Measurements from ENCODE around the gene SRSF11. TPM values are rescaled to one million over a fixed set of nuclear protein-coding genes. Genes with fewer than 3 reads are reported as not detected.

The SRSF11 gene
- total and polyA plus RNA-seq, 9 donors = 113 to 195 (median 150) TPM

DNA sequence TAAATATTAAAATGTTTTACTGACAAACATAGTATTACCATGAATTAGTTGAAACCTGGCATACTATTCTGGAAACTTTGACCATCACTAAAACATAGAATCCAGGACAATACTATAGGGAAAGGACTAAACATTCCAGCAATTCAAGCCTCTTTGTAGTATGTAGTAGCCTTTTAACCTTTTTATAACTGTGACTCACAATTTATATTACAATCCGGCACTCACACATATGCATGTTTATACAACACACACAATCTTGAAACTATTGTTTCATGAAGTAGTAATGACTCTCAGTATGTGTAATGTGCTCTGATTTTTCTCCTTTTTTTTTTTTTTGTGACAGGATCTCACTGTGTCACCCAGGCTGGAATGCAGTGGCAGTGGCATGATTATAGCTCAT is 69.0 kb downstream of the SRSF11 start:
- H3K4me3 ChIP-seq = no peak overlapping the region
- DNase-seq = no peak
- H3K9me3 ChIP-seq = no peaks in the 10 kb centered on the region
- no peaks in the 10 kb centered on the region for H3K27me3 ChIP-seq
- TF ChIP-seq EP300 (IDR thresholded peaks at IDR 0.05) (no peak), POLR2A (IDR thresholded peaks at IDR 0.05) (no peak)
- TF ChIP-seq, protein P1, sequence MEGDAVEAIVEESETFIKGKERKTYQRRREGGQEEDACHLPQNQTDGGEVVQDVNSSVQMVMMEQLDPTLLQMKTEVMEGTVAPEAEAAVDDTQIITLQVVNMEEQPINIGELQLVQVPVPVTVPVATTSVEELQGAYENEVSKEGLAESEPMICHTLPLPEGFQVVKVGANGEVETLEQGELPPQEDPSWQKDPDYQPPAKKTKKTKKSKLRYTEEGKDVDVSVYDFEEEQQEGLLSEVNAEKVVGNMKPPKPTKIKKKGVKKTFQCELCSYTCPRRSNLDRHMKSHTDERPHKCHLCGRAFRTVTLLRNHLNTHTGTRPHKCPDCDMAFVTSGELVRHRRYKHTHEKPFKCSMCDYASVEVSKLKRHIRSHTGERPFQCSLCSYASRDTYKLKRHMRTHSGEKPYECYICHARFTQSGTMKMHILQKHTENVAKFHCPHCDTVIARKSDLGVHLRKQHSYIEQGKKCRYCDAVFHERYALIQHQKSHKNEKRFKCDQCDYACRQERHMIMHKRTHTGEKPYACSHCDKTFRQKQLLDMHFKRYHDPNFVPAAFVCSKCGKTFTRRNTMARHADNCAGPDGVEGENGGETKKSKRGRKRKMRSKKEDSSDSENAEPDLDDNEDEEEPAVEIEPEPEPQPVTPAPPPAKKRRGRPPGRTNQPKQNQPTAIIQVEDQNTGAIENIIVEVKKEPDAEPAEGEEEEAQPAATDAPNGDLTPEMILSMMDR (IDR thresholded peaks at IDR 0.05) = no peak
- no peak overlapping the region for H3K27ac ChIP-seq
- intact Hi-C loops (cut with DNase I) = no loop called here
- no peaks in the 10 kb centered on the region for H3K4me1 ChIP-seq (ENCODE audit: insufficient read depth)
- no peaks in the 10 kb centered on the region for H3K36me3 ChIP-seq
- 85 to 90% (median 87%) methylated on average over 1 of the region's 1 CpG for WGBS, 3 donors

DNA sequence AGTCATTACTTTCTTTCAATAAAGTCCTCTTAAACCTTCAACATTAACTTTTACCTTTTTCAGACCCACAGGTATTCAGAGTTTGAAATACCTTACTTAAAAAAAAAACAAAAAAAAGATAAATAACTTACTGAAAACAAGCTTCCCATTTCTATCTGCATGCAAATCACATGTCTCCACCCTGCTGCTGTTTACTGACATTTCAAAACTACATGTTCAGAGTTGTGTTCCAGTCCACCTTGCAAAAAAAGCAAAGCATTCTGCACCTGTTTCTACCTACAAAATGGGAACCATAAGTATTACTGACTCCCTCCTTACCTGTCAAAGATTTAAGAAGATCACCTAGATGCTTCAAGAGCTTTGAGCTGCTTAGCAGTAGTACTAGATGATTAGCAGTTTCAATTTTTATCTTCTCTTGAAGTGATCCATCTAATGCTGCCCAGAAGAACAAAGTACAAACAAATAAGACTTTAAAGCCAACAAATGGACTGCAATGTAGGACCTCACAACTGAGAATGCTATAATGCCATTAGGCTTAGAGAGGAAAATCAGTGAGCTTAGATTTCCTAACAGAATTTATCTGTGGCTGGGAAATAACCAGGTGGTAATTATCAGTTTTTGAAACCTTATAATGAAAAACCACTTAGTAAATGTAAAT is 72.1 kb downstream of the SRSF11 start:
- Histone ChIP-seq H3K9me3 (no peaks in the 10 kb centered on the region), H3K4me3 (no peak overlapping the region), H3K27ac (no peak overlapping the region), H3K4me1 (ENCODE audit: insufficient read depth) (no peaks in the 10 kb centered on the region), H3K36me3 (no peaks in the 10 kb centered on the region), H3K27me3 (no peaks in the 10 kb centered on the region)
- TF ChIP-seq POLR2A (IDR thresholded peaks at IDR 0.05) (no peak), EP300 (IDR thresholded peaks at IDR 0.05) (no peak)
- TF ChIP-seq, protein P1 (IDR thresholded peaks at IDR 0.05) = no peak
- no peak for DNase-seq
- intact Hi-C loops (cut with DNase I) = no loop called here

DNA sequence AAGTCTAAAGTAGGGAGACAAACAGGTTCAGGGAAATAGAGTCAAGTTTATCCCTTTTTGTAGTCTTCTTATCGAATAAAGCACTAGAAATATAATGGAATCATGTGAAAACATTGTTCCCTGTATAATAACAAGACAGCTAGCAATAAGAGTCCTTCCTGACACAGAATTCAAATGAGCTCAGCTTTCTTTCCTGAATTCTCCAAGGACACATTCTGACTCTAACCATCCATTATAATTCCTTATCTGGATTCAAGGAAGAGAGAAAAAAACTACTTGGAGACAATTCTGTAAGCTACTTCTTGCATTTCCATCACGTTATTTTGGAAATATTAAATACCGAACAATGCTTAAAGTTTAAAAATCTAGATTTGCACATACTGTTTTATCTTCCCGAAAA is 74.6 kb downstream of the SRSF11 start:
- Histone ChIP-seq H3K4me1 (ENCODE audit: insufficient read depth) (no peaks in the 10 kb centered on the region), H3K4me3 (no peak overlapping the region), H3K27me3 (no peaks in the 10 kb centered on the region), H3K27ac (no peak overlapping the region), H3K36me3 (no peaks in the 10 kb centered on the region), H3K9me3 (no peaks in the 10 kb centered on the region)
- TF ChIP-seq EP300 (IDR thresholded peaks at IDR 0.05) (no peak), POLR2A (IDR thresholded peaks at IDR 0.05) (no peak)
- TF ChIP-seq, protein P1 (IDR thresholded peaks at IDR 0.05) = no peak
- no peak for DNase-seq
- intact Hi-C loops (cut with DNase I) = no loop called here
- 69 to 84% (median 83%) methylated on average over 4 of the region's 4 CpGs for WGBS, 3 donors

DNA sequence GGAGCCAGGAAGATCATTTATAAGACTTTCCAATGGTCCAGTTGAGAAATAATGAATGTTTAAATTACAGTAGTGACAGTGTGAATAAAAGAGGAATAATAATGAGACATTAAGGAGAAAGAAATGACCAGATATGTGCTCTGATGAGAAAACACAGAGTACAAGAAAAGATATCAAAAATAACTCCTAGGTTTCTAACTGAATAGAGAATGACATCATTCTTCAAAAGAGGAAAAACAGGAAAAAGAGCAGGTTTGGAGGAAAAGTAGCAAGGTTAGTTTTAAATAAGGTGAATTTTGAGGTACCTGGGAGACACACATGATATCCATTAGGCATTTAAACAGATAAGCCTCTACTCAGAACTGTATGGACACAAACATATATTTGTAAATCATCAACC is 78.3 kb downstream of the SRSF11 start:
- H3K36me3 ChIP-seq = no peaks in the 10 kb centered on the region
- no peaks in the 10 kb centered on the region for H3K27me3 ChIP-seq
- H3K4me1 ChIP-seq (ENCODE audit: insufficient read depth) = no peaks in the 10 kb centered on the region
- intact Hi-C loops (cut with DNase I) = no loop called here
- H3K4me3 ChIP-seq = no peak overlapping the region
- TF ChIP-seq, protein P1 (IDR thresholded peaks at IDR 0.05) = no peak
- no peak for TF ChIP-seq EP300 (IDR thresholded peaks at IDR 0.05)
- no peak for TF ChIP-seq POLR2A (IDR thresholded peaks at IDR 0.05)
- H3K9me3 ChIP-seq = no peaks in the 10 kb centered on the region
- no peak for DNase-seq
- H3K27ac ChIP-seq = no peak overlapping the region

Small RNA genes within 50 kb of the gene (small RNA-seq; reads per million reads assigned to genes)
- gene RN7SL242P = not detected

Other genes with a start within 250 kb of the SRSF11 start
- gene LRRC40, start 15.8 kb upstream of the SRSF11 start, total RNA-seq = 10 to 100 TPM in 5 of 7 donors, 1 to 10 TPM in 2; 8.8 to 16.3 (median 11.1) TPM
- gene LRRC40, start 15.8 kb upstream of the SRSF11 start, polyA plus RNA-seq = 1 to 10 TPM; 8.0 to 8.4 TPM
- 10 to 100 TPM; 22.2 to 27.9 (median 24.4) TPM for gene ANKRD13C, start 133.3 kb downstream of the SRSF11 start, total RNA-seq
- 10 to 100 TPM; 11.8 to 16.5 TPM for gene ANKRD13C, start 133.3 kb downstream of the SRSF11 start, polyA plus RNA-seq
- gene CTH, start 189.9 kb downstream of the SRSF11 start, total RNA-seq = 10 to 100 TPM in 5 of 7 donors, 1 to 10 TPM in 2; 4.7 to 36.2 (median 20.9) TPM
- 10 to 100 TPM in 1 of 2 donors, 1 to 10 TPM in 1; 7.1 to 10.3 TPM for gene CTH, start 189.9 kb downstream of the SRSF11 start, polyA plus RNA-seq